Activated gamma-delta T cell treated with anti-CD3 and anti-CD28 coated beads, Interleukin-2, amount 50 U/mL, for 16 hours (primary cell): Measurements from ENCODE around the gene TXN.
"Not testable (repeated sequence)": the region's sequence is repeated elsewhere in the genome, so short reads cannot be mapped to it uniquely, and the experiment has no call there.

Experiments
- DNase-seq: peaks from one replicate; pipeline ENCODE4 v3.0.0-alpha.2; 2020; ENCODE audit warnings: low read depth

Gene TXN

GRCh38 chr9:110257097-110257841, 962 bp upstream of the TXN start:
- DNase-seq = no peak

DNA sequence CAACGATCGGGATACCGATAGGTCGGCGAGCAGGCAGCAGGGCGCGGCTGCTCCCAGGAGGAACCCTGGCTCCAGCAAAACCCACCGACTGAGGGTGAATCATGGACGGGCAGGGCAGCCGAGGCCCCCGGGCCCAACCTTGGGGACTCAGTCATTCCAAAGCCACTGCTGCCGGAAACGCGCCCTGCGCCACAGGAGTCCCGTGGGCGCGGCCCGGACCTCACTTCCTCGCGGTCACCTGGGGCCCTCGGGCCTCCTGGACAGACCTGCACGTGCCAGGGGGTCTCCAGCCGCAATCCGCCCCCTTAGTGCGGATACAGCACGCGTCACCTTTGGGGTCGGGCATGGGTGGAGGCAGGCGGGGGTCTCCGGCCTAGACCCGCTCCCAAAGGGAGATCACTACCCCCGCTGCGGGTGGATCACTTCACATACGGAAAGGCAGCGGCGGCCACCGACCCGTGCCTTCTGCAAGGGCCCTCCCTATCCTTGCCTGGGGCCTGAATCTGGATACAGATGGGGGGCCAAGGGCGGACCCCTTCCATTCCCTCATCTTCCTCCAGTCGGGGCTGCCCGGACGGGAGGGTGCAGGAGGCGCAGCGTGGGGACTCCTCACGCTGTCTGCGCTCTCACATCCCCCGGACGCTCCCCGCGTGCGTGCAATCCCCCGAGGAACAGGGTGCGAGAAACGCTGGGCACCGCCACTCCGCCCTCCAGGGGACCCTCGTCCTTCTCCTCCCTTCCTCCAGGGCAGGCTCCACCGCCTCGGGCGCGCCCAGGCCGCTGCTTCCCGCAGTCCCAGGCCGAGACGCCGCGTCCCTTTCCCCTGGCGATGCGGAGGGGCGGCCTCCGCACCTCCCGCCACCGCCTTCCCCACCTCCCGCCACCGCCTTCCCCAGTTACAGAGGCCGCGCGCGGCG, 586 bp downstream of the TXN start:
- DNase-seq = peak; percentile 17

DNA sequence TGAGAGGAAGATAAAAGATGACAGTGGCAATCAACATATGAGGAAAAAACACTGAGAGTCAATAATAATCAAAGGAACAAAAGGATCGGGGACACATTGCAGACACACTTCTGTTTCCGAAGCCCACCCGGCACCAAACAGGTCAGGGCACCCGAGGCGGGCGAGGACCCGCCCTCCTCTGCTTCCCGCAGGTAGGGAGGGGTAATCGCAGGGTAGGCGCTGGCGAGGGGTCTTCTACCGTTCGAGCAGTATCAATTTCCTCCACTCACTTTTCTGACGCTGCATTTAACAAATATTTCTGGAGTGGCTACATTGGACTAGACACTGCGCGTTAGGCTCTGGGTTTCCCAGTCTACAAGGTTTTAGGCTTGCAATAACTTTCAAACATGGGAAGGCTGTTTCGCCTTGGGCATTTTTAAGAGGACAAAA, 1.3 kb downstream of the TXN start:
- DNase-seq = no peak

- DNase-seq = no peak
Observed at GRCh38 chr9:110254500-110254899, 1.8 kb downstream of the TXN start.

DNA sequence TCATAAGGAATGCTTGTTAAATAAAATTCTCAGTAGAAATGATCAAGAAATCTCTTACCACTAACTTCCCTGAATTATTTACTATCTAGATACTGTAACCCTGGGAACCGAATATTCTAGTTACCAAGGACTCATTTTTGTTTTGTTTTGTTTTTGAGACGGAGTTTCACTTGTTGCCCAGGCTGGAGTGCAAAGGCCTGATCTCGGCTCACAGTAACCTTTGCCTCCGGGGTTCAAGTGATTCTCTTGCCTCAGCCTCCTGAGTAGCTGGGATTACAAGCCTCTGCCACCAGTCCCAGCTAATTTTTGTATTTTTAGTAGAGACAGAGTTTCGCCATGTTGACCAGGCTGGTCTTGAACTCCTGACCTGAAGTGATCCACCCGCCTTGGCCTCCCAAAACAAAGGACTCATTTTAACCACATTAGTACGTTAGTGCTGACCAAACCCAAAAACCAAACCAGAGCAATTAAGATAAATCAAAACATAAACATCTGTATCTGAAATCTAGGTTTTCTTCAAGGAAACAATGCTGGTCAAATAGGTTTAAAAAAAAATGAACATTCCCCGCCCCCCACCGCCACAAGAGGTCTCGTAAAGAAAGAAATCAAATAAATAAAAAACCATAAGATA, 3.7 kb downstream of the TXN start:
- DNase-seq = no peak

- not testable (repeated sequence) for DNase-seq
Observed at GRCh38 chr9:110251770-110252169, 4.5 kb downstream of the TXN start.

GRCh38 chr9:110251212-110251611, 5.1 kb downstream of the TXN start:
- DNase-seq = no peak

- no peak for DNase-seq
Observed at GRCh38 chr9:110249603-110250002, 6.7 kb downstream of the TXN start.

GRCh38 chr9:110248361-110248760, 7.9 kb downstream of the TXN start:
- no peak for DNase-seq

GRCh38 chr9:110246214-110246613, 10.1 kb downstream of the TXN start:
- DNase-seq = no peak

DNA sequence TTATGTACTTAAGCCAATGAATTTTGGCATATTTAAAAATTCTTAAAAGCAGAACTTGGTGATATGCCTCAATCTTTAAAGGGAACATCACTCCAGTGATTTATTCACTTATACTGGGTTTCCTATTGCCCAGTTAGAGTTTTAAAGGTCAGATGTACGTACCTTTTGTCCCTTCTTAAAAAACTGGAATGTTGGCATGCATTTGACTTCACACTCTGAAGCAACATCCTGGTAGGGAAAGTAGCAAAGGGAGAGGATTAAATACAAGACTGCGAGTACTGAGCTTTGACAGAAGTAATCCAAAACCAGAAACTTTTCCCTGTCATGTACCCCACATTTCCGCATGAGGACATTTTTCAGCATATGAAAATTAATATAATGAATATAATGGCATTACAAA, 11.7 kb downstream of the TXN start:
- no peak for DNase-seq

DNA sequence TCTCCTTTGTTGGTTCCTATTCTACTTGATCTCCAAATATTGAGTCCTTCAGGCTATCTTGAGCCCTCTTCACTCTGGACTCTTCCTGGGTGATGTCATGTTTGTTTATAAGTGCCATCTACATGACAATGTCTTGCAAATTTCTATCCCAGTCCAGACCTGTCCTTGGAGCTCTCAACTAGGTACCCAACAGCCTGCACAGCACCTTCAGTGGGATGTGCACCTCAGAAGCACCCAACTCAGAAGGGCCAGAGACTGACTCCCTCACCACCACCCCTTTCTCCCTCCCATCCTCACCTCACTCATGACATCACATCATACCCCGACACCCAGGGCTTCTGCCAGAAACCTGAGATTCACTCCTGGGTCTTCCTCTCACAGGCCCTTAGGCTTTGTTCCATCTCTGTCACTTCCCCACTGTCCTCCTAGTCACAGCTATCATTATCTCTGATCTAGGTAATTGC, 14.4 kb downstream of the TXN start:
- DNase-seq = no peak

DNA sequence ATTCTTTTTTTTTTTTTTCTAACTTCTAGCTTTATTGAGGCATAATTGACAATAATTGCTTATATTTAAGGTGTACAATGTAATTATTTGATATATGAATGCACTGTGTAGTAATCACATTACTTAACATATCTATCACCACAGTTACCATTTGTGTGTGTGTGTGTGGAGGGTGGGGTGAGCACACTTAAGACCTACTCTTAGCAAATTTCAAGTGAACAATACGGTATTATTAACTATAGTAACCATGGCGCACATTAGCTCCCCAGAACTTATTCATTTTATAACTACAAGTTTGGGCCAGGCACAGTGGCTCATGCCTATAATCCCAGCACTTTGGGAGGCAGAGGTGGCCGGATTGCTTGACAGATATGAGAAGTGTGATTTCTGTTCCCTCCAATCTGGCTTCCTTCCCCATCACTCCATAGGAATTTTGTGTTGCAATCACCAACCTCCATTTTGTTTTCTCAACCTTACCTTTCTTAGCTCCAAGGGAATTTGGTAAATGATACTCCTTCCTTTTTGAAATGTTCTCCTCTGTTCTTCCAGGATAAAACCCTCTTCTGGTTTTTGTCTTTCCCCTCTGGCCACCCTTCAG, 14.9 kb downstream of the TXN start:
- DNase-seq = no peak

DNA sequence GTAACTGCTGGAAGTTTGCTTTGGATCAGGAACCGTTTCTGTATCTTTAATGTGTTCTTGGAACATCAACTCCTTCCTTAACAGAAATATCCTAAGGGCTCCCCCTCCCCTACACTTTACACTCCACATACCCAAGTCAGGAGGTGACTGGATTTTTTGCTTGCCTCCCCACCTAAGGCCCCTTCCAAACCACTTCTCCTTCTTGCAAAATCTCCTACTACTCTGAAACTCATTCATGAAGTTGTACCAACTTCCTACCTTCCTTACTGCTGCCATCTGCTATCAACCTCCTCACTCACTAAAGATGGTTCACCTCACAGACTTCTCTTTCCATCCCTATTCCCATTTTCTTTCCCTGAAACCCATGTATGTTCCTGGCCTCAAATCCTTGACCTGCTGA, 16.1 kb downstream of the TXN start:
- no peak for DNase-seq

GRCh38 chr9:110228321-110228720, 28.0 kb downstream of the TXN start:
- DNase-seq = no peak

DNA sequence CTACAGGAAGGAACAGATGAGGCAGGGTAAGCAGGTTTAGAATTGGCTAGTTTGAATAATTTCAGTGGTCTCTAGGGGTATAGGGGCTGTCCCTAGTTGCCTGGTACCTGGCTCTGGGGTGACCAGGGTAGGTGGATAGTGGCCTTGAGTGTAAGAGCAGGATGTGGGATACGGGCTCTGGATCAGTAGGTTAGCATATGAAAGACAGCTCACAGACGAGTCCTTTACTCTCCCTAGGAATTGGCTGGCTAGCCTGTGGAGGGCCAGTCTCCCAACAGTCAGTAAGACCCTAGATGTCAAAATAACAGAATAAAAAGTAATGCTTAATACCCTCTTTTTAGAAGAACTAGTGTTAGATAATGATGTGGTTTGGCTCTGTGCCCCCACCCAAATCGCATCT, 31.7 kb downstream of the TXN start:
- no peak for DNase-seq

GRCh38 chr9:110220809-110221208, 35.5 kb downstream of the TXN start:
- DNase-seq = no peak

GRCh38 chr9:110217656-110218099, 38.6 kb downstream of the TXN start:
- no peak for DNase-seq

DNA sequence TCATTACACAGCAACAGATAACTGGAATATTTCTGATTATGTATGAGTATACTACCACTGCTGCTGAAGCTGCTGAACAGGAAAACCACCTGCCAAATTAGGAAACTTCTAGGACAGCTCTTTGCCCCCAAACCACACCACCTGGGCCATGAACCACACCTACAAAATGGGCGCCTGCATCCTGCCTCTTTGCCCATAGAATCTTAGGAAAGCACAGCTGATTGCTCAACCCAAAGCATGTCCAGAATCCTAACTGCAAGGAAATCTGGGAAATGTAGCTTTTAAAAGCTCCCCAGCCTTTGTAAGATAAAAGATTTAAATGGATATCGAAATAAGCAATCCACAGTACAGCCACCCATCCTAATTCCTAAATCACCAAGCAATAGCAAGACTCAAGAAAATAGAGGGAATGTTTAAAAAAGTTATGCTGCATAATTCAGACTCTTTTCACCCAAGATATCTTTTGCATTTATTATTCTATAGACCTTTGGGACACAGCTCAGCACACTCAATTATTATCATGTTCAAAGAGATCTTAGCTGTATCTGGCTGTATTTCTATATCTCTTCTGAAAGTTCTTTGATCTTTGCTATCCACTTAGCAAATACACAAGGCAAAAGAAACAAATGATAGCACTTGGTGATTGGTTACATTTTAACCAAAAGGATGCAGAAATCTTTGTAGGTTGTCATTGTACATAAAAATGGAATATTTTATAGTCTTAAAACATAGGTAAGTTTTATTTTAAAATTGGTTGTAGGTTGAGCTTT, 41.5 kb downstream of the TXN start:
- DNase-seq = no peak

DNA sequence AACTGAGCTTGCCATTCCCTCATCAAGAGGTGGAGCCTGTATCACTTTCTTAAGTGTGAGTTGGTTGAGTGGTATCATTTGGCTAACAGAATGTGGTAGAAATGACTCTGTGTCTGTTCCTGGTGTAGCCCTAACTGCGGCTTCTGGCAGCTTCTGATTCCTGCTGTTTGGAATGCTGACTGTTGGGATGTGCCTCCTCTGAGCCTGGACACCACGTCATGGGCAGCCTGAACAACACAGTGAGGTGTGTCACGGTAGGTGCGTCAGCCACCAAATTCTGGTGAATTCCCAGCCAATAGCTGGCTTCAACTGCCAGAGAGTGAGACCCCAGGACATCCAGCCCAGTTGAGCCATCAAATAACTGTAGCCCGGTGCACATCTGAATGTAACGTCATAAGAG, 42.2 kb downstream of the TXN start:
- no peak for DNase-seq

DNA sequence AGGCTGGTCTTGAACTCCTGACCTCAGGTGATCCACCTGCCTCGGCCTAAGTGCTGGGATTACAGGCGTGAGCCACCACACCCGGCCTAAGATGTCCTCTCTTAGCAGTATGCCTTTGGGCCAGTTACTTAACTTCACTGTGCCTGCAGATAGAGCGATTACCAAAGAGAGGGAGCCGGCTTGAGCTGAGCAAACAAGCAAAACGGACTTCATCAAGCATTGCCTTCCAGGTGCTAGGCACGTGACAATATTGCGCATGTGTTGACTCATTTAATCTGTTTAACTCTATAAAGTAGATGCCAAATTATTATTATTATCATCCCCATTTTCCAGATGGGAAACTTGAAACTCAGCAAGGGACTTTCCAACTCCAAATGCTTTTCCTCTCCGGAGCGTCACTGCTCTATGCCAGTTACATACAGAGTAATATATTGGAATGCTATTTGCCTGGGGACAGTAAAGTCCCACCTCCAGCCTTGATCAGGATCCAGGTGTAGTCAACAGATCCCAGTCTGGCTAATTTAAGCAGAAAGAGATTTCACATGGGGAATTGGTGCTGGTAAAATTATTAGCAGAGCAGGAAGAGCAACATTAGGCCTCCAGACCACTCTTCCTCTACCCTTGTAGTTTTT, 42.8 kb downstream of the TXN start:
- DNase-seq = no peak
